ENCODE measurements around the gene BBS9. TPM values are rescaled to one million over a fixed set of nuclear protein-coding genes. Genes with fewer than 3 reads are reported as not detected.
"Not testable (repeated sequence)": the region's sequence is repeated elsewhere in the genome, so short reads cannot be mapped to it uniquely, and the experiment has no call there.

The BBS9 gene
- total RNA-seq, 1 donor from 2014 or later = 40.5 TPM

- DNase-seq = peak; percentile 85
Observed at GRCh38 chr7:33500703-33501701, 371.6 kb downstream of the BBS9 start.

DNA sequence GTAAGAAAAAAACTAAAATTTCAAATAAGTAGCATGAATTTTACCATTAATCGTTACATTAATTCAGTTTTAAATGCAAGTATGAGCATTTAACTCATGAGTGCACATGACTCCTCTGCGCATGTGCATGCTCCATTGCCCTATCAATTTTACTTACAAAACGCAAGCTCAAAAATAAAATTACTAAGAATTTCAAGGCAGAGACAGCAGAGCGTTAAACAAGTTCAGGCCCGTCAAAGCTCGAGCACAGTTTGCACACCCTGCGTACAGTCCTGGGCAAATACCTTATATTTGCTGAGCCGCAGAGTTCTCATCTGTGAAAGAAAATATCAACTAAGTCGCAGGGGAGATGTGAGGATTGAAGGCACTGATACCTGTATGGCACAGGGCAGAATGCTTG lies 373.6 kb downstream of the BBS9 start:
- no peak for DNase-seq

GRCh38 chr7:33503736-33504135 lies 374.4 kb downstream of the BBS9 start:
- DNase-seq = no peak

- DNase-seq = no peak
Observed at GRCh38 chr7:33504266-33504665, 374.9 kb downstream of the BBS9 start.

DNA sequence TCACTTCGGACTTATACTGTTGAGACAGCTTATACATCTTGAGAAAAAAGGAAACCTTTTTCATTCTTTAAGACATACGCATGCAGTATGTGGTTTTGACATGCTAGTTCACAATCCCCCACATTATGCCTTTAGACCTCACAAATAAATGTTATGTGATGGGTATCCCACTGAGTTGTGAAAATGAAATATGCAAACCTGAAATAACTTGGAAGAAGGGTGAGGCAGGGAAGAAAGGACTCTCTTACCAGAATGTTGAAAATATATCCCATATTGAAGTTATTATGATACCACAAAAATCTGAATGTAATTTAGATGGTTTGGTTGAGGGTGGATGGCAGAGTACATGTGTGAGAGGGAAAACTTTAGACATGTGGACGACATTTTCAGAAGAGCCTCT lies 379.8 kb downstream of the BBS9 start:
- DNase-seq = no peak

DNA sequence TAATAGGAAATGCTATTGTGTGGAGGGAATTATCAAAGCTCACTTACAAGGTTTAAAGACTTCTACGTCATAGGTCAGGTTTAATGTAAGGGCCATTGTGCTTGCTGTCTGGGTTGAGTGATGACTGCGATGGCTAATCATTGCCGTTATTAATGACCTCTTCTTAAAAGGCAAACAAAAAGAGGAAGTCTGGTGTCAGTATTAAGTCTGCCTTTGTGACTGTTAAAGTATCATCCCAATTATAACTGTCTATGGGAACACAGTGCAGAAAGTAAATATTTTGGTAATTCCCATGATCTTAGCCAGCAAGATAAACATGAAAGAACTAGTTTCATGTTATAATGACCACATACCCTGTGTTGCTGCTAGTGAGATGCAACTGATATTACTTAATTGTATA lies 382.4 kb downstream of the BBS9 start:
- no peak for DNase-seq

- no peak for DNase-seq
Observed at GRCh38 chr7:33516568-33516967, 387.2 kb downstream of the BBS9 start.

DNA sequence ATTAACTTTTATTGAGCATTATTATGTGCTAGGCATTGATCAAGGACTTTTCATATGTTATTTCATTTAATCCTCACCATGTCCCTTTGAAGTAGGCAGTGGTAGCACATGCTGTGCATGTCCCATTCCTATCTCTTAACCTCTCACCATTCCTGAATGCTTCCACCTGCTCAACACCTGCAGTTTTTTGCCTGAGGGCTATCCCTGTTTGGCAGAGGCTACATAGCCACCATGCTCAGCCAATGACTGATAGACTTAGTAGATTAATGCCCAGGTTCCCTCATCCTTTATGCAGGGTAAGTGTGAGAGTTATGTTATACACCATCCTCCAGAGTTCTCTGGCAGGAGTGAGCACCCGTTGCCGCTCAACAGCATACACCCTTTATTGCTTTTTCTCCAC lies 387.8 kb downstream of the BBS9 start:
- DNase-seq = no peak

DNA sequence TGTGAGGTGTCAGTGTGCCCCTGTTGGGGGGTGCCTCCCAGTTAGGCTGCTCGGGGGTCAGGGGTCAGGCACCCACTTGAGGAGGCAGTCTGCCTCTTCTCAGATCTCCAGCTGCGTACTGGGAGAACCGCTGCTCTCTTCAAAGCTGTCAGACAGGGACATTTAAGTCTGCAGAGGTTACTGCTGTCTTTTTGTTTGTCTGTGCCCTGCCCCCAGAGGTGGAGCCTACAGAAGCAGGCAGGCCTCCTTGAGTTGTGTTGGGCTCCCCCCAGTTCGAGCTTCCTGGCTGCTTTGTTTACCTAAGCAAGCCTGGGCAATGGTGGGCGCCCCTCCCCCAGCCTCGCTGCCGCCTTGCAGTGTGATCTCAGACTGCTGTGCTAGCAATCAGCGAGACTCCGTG lies 397.6 kb downstream of the BBS9 start:
- DNase-seq = not testable (repeated sequence)

- DNase-seq = not testable (repeated sequence)
Observed at GRCh38 chr7:33527613-33528012, 398.2 kb downstream of the BBS9 start.

DNA sequence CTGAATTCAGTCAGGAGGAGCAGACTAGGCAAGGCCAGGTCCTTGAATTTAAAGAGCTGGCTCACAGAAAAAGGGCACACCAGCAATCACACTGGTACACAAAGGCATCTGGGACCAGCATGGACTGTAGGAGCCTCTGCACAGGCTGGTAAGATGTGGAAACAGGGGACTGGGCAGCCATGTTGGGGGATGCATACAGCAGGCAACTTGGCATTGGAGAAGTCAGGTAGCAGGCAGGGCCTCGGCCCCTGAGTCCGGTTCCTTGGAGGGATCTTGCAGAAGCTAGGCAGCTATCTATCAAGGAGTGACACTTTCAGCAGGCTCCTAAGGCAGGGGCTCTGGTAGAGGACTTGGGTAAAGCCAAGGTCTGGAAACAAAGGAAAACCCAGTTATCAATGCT lies 399.7 kb downstream of the BBS9 start:
- DNase-seq = no peak

DNA sequence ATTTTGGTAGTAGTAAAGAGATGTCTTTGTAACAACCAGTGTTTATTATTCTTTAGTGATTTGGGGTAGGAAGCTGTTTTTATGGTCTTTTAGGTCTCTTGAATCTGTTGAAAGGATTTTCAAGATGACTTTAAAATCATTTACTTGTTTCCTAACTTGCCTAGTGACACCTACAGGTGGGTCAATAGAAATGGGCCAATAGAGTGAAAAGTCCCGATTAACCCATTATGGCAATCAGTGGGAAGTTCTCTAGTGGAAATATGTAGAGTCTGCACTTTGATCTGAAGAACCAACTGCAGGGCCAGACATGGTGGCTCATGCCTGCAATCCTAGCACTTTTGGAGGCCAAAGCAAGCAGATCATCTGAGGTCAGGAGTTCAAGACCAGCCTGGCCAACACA lies 401.3 kb downstream of the BBS9 start:
- no peak for DNase-seq

- DNase-seq = no peak
Observed at GRCh38 chr7:33531888-33532287, 402.5 kb downstream of the BBS9 start.

- no peak for DNase-seq
Observed at GRCh38 chr7:33534833-33535232, 405.5 kb downstream of the BBS9 start.

DNA sequence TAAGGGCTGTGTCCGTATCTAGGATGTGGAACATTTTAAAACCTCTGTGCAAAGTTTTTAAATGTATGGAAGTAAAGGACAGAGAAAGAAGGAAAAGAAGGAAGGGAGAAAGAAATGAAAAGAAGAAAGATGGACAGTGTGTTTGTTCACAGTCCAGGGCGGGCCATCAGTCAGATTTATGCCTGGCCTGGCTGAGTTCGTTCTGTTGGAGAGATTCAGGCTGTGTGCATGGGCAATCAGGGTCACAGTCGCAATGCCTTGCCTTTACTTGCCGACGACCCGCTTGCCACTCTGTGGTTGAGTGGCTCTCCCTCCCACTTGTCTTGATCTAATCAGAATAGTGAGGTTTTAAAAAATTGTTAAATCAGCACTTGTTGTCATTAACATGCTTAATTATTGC lies 406.6 kb downstream of the BBS9 start:
- no peak for DNase-seq

DNA sequence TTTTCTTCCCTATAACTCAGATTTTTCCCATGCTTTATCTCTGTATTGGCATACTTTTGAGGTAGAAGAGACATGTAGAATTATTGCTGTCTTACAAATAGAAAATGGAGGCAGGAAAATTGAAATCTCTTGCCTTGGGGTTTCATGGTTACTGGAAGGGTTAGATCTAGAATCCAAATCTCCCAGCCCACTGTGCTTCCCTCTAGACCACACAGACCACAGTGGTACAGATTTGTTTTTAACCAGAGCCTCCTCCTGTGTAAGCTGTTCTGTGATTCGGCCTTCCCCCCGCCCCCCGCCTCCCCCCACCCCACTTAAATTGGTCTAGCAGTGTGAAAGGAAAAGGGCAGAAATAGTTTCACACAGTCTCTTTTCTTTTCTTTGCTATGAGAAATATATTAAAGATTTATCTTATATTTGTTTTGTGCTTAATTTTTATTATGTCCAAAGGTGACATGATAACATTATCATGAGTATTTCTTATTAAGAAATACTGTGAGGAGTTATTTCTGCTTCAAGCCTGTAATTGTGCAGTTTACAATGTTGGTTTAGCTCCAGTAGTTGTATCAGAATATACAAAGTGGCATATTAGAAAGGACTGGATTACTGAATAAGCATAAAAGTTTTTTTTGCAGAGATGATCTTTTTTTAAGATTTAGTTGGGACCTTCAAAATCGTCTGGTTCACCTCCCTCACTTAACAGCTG lies 407.2 kb downstream of the BBS9 start:
- no peak for DNase-seq

GRCh38 chr7:33537104-33537477 lies 407.7 kb downstream of the BBS9 start:
- DNase-seq = no peak

GRCh38 chr7:33539198-33539597 lies 409.8 kb downstream of the BBS9 start:
- DNase-seq = no peak

DNA sequence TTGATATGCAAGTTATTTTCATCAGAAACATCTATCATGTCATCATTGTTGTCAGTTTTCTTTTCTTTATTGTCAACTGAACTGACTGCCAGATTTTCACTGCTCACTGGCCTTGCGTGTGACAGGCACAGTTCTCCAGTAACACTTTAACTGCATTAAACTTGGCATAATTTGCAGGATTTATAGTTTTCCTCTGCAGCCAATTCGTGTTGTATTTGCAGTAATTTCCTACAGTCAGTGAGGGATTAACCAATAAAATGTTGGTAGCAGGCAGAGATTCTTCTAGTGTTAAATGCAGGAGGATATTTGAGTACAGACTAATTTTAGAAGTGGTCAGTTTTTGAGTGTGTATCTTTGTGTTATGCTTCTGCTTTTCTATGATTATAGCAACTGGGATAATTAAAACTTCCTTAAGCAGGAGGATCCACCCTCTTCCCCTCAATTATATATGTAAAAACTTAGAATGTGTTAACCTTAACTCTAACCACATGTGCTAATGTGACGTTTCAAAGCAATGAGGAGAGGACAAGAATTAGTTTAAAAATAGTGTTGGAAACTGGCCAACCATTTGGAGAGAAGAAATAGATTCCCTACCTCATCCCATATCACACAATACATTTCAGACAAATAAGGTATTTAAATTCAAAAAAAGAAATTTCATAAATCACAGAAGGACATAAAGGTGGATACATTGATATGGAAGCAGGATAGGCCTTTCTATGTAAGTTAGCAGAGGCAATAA lies 410.5 kb downstream of the BBS9 start:
- peak; percentile 20 for DNase-seq

- DNase-seq = no peak
Observed at GRCh38 chr7:33547880-33548279, 418.5 kb downstream of the BBS9 start.

DNA sequence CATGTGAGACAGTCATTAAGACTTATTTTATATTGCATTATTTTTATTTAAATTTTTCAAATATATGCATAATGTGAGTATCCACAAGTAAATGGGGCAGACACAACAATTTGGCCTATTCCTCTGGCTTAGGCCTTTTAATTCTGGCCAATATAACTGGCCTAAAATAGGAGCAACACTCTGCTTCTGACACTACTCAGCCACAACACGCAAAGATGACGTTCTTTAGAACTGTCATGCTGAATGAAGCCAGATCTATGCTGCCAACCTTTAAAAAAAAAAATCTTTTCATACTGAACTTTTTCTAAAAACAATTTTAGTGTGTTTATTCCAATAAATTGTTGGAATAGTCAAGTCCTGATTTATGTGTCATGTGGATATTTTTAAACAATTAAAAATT lies 421.0 kb downstream of the BBS9 start:
- DNase-seq = no peak

DNA sequence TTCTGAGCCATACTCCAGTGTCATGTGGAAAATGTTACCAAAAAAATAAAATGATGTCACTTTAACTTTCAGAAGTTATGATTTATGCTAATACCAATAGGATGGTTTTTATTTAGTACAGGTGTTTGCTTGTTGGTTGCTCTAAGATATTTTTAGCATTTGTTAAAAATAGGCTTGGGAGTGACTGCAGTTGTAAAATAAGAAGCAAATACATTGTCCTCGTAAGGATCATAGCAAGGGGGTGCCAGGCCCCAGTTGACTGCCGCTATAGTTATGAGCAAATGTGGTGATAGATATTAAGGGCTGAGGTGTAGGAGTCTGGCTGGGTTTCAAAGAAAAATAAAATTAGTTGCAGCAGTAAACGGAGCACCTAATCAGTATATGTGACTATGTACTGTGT lies 421.6 kb downstream of the BBS9 start:
- DNase-seq = no peak

GRCh38 chr7:33554046-33554445 lies 424.7 kb downstream of the BBS9 start:
- no peak for DNase-seq

All from skin of body (tissue), 2 donors.